ENCODE data around the gene FBXO2.
A peak's percentile ranks its signal among the peaks of the same experiment; 100 is the strongest.

FBXO2 gene, protein sequence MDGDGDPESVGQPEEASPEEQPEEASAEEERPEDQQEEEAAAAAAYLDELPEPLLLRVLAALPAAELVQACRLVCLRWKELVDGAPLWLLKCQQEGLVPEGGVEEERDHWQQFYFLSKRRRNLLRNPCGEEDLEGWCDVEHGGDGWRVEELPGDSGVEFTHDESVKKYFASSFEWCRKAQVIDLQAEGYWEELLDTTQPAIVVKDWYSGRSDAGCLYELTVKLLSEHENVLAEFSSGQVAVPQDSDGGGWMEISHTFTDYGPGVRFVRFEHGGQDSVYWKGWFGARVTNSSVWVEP

DNA sequence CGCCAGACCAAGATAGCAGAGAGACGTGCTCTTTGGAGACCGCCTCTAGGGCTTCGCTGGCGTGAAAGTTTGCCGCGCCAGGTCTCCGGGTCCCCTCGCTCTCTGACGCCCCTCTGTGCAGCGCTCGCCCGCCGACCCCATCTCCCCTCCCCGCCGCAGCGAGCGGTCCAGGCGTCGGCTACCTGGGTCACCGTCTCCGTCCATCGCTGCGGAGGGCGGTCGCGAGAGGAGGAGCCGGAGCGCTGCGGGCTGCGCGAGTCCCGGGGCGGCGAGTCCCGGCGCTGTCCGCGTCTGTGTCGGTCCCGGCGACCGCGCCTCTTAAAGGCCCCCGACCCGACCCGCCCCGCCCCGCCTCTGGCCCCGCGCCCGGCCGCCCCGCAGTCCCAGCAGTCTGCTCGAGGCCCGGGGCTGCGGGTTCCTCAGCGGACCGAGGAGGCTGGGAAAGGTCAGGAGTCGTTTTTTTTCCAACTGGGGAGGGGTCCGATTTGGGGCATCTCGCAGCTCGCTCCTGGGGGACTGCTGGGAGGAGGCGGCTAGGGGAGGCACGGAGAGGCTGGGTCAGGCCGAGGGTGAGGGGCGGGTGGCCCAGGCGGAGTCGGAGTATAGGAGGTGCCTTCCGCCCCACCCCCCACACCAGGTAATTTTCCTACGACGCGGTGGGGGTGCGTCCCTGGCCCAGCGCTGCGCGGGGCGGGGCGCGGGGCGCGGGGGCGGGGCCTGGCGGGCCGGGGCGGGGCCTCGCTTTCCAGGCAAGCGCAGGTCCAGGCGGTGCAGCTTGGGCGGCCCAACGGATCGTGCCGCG lies at the start of gene FBXO2, which contains the start of gene FBXO44:
Gene FBXO2 (minus strand): TSS at position 293 of the 802 bp plus-strand sequence. CDS start 89 bp downstream, at position 204.
Gene FBXO44 (plus strand): TSS at position 741 of the 802 bp plus-strand sequence. CDS start 959 bp downstream, outside the sequence.
- DNase-seq = peak; percentile 7

DNA sequence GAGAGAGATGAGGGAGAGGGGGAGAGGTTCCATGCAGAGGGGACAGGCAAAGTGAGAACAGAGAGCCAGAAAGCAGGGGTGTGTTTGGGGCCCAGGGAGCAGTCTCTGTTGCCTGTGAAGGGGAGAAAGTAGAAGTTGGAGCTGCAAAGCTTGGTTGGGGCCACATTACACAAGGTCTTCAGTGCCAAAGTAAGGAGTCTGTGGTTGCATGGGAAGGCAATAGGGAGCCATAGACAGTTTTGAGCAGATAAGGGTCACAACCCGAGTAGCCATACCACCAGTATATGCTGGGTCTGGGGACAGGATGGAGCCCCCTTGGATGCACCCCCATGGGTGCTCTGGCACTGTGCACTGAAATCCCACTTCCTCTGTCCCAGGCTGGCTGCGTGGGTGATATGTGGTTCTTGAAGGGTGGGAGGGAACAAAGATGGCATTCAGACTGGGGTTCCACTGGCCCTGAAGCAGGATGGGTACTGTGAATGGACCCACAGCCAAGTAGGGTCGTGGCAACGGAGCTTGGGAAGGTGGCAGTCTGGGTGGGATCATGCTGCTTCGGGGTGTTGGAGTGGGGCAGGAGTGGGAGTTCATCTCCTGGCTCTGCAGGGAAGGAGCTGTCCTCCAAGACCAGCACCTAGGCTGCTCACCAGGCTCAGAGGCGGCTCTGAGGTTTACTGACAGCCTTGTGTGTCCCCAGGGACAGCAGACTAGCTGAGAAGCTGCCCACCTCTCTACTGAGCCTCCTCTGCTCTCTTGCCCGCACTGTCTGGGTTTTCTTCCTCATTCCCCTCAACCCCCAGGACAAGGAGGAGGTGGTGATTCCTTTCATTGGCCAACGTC lies 49.3 kb upstream of the FBXO2 start:
- no peak for DNase-seq

DNA sequence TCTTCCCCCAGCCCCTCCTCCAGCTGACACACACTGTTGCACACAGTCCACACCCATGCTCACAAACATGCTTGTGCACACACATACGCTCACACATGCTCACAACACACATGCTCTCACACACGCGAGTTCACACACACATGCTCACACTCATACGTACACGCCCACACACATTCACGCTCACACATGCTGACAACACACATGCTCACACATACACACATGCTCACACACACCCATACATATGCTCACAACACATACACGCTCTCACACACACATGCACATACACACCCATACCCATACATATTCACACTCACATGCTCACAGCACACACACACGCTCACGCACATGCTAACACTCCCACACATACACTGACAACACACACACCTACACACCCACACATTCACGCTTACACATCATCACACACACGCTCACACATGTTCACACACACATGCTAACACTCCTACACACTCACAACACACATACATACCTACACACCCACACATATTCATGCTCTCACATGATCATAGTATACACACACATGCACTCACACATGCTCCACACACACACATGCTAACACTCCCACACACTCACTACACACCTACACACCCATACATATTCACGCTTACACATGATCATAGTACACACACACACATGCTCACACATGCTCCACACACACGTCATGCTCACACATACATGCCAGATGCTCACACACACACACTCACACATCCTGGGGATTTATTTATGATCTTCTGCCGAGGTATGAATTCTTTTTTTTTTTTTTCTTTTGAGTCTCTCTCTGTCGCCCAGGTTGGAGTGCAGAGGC lies 48.0 kb upstream of the FBXO2 start:
- DNase-seq = no peak

DNA sequence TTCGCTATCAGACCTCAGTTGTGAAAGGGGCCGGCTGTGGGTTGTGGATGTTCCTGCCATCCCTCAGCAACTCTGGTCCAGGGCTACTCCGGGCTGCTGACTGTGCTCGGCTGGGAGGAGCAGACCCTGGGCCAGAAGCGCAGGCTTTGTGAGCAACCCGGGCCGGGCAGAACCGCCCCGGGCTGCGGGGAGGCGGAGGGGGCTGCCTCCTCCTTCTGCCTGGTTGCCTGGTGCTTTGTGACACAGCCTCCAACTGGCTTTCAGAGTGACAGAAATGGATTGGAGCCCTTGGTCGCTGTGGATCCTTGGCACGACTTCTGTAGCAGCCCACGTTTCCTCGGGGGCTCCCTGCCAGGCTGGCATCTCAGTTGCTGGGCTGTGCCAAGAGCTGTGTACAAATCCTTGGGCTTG lies 47.3 kb upstream of the FBXO2 start:
- DNase-seq = no peak

DNA sequence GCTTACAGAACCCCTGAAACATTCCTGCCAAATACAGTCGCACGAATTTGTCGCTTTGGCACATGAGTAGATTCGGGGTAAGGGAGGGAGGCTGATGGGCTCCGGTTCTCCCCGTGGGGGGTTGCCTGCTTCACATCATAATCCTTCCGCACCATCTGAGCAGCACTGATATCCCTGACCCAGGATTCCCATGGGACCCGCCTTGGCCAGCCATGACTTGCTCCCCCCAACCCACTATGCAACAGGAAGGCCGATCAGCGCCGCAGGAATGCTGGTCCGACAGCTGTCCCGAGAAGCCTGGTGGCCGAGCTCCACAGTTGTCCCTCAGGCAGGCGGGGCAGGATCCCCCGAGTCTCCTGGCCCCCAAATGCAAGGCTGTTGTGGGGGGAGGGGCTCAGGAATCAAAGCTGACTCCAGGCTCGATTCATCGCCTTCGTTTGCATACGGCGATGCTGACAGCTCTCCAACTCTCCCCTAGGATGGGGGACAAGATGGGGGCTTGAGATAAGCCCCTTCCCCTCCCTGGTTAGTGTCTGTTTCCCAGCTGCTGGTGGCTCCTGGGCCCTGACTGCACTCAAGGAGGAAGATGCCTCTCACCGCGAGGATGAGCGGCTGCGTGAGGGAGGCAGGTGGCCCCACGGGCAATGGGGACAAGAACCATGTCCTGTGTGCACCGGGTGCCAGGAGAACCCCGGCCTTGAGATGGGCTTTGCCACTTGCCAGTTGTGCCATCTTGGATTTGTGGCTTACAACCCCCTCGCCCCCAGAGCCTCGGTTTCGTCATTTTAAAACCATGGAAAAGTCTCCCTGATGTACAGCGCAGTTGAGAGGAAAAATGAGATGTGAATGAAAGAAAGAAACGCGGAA lies 46.6 kb upstream of the FBXO2 start:
- no peak for DNase-seq

DNA sequence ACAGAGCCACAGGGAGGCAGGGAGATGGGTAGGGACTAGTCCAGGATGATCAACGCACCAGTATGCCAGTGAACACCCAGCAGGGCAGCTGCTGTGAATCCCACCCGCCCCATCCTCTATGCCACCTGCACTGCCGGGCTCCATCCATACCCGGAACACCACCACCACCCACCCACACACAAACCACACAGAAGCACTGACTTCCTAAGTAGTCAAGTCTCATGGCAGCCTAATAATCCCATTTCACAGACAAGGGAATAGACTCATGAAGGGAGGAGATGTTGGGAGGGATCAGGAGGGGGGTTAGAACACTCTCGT lies 43.6 kb upstream of the FBXO2 start:
- no peak for DNase-seq

DNA sequence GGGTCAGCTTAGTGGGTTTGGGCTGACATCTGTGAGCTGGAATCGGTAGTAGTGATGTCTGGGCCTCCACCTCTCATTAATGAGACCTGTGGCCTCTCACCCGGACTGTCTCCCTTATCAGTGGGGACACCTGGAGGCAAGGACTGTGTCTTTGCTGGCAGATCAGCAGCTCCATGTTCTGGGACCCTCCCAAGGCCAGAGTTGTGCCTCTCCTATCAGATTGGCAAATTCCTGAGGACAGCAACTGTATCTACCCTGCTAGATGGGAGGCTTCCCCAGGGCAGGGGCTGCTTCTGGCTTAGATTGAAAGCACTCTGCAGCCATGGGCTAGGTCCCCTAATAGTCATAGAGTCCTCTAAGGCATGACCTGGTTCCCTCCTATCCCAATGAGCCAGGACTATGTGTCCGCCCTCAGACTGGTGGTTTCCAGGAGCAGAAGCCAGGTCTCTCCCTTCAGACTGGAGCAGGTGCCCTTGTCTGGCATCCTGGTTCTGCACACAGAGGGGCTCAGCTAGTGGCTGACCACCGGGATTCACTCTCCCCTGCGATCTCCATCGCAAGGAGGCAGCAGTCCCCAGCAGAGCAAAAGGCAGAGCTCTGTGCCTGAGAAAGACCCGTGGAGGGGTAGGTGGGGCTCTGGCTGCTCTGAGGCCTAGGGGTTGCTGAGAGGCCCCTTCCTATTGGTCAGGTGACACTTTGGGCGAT lies 43.1 kb upstream of the FBXO2 start:
- DNase-seq = no peak

DNA sequence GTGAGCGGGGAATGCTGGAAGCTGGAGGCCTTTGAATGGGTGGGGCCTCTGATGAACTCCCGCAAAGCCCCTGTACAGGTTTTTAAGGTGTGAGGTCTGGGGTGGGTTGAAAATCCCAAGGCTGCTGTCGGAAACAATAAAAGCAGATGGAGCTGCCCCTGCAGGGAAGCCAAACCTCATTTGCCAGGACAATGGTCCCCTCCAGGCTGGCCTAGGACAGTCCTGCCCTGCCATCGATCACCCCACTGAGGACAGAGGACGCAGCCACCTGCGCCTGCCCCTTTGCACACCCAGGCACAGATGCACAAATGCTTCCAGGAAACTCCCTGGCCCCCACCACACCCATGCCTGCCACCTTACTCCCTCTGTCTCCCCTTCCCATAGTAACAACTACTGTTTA lies 41.6 kb upstream of the FBXO2 start:
- DNase-seq = no peak

DNA sequence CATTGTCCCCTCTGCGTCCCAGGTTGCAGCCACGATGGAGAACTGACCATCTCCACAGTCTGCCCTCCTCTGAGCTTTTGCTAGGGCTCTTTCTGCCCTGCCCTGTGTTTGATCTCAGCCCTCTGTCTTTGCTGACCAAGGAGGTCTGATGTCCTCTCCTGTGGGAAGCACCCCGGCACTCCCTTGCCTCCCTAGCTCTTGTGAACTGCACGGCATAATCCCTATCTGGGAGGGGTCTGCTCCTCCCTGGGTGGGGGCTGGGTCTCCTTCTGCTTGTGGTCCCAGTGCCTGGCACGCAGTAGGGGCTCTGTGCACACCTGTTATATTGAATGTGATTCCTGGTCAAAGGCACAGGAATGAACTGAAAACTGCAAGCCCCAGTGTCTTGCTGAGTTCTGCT lies 39.7 kb upstream of the FBXO2 start:
- DNase-seq = no peak

DNA sequence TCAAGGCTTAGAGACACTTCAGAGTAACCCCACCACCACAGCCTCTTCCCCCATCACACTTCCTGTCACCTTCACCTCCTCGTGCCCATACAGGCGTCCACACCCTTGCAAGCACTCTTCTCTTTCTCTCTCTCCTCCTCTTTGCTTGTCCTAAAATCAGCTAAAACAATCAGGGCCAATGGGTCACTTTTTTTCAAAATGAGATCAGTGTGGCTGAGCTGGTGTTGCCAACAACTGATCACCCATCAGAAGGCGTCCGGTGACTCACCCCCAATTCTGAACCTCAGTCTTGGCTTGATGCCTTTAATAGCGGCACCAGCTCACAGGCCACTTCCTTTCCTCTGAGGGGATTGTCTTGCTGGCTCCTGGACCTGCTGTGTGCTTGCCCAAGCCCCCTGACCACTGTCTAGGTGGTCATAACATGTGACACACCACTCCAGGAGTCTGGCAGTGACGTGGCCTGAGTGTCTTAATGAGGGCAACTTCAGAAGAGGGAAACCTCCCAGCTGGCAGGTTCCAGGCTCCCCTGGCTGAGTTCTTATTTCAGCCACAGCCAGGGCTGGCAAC lies 38.9 kb upstream of the FBXO2 start:
- DNase-seq = peak; percentile 84

DNA sequence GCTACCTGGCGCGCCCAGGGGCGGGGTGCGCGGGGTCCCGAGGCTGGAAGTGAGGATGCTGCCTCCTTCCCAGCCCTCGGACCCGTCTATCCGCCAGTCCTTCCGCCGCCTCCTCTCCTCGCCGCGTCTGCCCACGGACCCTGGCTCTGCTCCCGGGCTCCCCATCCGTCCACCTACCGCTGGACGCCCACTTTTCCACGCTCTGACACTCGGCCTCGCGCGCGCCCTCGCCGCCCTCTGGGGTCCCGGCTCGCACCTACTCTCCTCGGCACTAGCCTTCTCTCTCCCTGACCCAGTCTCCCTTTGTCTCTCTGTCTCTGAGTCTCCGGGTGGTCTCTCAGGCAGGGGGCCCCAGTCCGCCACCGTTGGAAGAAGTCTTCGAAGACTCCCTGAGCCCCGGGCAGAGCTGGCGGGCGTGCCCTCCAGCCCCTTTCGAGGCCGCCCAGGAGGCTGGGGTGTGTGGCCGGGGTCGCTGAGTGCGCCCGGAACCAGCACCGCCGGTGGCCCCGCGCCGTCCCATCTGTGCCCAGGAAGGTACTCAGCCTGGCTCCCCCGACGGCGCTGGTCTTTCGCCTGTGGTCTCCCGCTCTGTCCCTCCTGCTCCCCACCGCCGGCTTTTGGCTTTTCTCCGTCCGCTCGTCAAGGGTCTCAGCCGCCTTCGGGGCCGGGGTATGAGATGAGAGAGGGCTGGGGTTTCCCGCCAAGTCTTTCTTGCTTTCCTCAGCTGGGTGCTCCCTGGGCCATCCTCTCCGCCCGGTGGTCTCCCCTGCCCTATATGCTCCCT lies 37.9 kb upstream of the FBXO2 start:
- no peak for DNase-seq

DNA sequence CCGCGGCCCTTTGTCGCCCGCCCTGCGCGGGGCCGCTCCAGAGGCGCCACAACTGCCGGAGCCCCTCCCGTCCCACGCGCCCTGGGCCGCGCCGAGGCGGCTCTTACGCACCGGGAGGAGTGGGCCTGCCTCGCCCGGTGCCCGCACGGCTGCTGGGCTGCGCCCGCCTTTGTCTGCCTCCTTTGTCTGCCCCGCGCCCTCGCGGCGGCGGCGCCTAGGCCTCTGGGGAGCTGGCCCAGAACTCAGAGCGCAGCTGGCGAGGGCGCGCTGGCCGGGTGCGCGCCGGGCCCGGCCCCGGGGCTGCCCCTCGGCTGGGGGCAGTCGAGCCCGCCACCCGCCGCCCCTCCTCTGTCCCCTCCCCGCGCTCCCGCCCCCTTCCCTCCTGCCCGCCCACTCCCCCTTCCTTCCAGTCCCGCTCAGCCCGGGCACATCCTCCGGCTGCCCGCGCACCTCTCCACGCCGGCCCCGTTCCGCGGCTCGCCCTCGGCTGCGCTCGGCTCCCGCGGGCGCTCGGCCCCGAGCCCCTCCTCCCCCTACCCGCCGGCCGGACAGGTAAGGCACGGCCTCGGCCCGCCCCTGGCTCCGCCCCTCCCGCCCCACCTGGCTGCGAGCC lies 37.2 kb upstream of the FBXO2 start, which contains the start of gene DRAXIN:
Gene DRAXIN (plus strand): TSS at position 409 of the 613 bp plus-strand sequence. CDS start 14,549 bp downstream, outside the sequence.
- no peak for DNase-seq

DNA sequence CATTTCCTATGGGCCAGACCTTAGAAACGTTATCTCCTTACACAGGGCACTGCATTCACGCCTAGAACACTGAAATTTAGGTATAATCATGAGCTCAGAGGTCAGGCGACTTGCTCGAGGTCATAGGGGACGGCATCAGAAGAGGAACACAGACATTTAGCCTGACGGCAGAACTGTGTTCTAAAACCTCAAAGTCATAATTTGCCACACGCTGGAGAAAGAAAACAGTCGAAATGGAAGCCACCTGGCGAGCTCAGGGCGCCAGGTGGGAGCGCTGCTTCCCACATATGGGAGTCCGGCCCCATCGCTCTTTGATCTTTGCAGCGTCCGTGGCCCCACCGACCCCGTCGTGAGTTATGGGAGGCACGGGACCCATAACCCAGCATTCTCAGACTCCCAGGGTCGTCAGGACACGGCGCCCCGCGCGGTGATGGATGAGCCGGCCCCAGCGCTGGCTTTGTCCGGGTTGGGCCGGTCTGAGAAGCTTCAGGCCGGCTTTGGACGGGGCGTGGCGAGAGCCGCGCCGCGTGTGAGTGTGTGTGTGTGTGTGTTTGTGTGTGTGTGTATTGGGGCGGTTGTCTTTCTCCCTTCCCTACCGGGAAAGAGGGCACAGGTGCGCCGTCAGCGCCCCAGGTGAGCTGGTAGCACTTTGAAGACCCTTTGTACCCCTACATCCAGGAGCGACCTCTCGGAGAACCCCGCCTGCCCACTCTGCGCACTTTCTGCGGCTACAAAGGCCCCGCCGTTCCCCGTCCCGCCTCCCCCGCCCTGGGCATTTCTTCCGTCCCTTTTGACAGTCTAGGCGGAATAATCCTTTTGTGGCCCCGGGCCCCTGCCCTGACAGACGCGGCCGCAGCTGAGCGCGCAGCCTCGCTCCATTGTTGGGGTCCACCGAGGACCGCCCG lies 36.4 kb upstream of the FBXO2 start:
- DNase-seq = no peak

DNA sequence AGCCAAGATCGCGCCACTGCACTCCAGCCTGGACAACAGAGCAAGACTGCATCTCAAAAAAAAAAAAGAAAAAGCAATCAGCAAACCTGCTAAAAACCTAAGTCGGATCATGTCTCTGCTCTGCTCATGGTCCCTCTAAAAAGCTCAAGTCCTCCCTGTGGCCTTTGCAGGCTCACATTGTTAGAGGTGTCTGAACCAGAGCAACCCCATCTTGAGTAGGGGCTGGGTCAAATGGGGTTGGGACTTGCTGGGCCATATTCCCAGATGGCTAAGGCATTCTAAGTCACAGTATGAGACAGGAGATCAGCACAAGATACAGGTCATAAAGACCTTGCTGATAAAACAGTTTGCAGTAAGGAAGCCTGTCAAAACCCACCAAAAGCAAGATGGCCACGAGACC lies 34.3 kb upstream of the FBXO2 start:
- no peak for DNase-seq

DNA sequence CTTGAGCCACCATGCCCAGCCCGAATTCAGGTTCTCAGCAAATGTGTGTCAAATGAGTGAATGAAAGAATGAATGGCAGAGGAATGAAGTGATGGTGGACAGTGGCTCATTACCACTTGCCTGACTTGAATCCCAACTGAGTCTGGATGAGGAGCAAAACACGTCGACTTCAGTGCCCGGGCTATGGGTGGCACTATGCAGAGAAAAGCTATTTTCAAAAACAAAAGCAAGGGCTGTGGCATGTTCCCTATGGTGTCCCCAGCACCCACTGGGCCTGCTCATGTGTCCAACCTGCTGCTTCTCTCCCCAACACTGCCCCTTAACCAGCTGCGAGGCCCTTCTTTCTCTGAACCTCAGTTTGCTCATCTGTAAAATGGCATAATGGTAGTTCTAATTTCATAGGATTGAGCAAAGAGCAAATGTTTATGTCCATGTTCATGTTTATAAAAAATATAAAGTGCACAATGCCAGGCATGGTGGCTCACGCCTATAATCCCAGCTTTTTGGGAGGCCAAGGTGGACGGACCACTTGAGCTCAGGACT lies 31.1 kb upstream of the FBXO2 start:
- no peak for DNase-seq

DNA sequence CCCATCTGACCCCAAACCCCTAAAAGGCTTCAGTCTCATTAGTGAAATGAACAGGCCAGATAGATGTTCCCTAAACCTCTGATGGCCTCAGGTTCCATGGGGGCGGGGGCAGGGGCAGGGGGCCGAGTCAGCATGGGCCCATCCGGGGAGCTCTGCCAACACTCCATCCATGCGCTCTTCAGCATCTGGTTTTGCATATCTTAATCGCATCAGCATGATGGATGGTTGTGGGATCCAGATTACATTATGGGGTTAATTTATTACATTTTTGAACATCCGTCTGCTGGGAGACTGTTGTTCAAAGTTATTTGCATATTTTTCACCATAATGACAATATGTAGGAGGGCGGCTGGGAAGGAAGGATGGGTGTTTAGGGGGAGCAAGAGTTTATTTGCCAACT lies 29.8 kb upstream of the FBXO2 start:
- no peak for DNase-seq

DNA sequence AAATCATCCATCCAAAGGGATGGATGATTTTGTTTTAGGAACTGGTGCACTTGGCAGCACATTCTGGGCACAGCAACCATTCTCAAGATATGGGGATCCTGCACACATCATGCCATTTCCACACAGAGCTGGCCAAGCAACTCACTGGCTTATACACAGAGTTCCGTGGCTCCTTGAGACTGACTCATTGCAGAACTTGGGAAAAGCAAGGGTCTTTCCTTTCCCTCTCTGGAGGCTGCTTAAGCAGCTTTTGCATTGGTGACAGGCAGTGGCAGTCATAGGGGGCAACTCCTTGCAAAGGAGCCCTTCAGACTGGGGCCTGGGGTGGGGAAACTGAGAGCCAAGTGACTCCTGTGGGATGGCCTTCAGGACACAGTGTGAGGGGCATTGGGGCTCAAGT lies 28.6 kb upstream of the FBXO2 start:
- DNase-seq = no peak

DNA sequence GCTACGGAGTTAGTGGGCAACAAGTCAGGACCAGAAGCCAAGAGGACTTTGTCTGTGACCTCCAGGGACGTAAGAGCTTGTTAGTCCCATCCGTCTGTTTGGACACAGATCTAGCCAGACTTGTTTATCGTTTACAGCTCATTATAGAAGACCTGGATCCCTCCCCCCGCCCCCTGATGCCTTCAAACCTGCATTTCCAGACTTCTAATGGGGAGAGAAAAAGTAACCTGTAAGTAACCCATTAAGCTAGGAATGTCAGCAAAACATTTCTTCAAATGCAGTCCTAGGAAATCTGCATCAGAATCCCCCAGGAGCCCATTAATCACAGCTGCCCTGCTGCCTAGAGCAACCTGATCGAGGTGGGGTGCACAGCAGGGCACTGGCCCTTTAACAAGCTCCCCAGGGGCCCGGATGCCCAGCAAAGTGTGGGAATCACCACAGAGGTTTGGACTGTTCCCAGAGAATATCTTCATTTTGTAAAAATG lies 28.1 kb upstream of the FBXO2 start:
- DNase-seq = no peak

Data from HCEC 1CT (cell line).